CD4-positive, alpha-beta T cell treated with Interleukin-6 for 4 hours (primary cell): ENCODE data around the gene LRRC40.
"Not testable (repeated sequence)": the region's sequence is repeated elsewhere in the genome, so short reads cannot be mapped to it uniquely, and the experiment has no call there.

Source experiments
- DNase-seq: peaks from one replicate; pipeline ENCODE4 v3.0.0-alpha.2; 2020; ENCODE audit warnings: mixed read lengths

Gene LRRC40

DNA sequence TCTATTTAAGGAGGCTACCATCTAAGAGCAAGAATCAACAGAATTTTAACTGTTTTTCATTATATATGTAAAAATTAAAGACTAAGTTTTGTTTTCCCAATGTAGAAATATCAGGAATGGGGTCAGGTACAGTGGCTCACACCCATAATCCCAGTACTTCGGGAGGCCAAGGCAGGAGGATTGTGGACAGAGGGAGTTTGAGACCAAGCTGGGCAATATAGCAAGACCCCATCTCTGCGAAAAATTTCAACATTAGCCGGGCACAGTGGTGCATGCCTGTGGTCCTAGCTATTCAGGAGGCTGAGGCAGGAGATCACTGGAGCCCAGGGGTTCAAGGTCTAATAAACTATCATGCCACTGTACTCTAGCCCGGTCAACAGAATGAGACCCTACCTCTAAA is 5.3 kb downstream of the LRRC40 start:
- no peak for DNase-seq

DNA sequence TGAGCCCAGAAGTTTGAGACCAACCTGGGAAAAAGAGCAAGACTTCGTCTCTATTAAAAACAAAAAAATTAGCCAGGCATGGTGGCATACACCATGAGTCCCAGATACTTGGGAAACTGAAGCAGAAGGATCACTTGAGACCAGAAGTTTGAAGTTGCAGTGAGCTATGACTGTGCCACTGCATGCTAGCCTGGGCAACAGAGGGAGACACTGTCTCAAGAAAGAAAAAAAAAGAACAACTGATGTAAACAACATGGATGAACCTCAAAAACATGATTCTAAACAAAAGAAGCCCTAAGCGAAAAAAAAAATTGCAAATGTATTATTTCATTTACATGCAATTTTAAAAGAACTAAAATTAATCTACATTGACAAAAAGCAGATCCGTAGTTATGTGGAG is 9.0 kb downstream of the LRRC40 start:
- no peak for DNase-seq

DNA sequence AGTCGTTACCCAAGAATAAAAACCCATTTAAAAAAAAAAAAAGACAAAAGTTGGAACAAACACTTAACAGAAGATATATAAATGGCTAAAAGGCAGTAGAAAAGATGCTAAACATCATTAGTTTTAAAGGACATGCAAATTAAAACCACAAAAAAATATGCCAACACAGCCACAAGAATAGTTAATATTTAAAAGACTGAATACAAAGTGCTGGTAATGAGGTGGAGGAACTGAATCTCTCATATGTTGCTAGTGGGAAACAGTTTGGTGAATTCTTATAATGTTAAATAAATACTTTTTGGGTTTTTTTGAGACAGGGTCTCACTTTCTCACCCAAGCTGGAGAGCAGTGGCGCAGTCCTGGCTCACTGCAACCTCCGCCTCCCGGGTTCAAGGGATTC is 10.0 kb downstream of the LRRC40 start:
- no peak for DNase-seq

DNA sequence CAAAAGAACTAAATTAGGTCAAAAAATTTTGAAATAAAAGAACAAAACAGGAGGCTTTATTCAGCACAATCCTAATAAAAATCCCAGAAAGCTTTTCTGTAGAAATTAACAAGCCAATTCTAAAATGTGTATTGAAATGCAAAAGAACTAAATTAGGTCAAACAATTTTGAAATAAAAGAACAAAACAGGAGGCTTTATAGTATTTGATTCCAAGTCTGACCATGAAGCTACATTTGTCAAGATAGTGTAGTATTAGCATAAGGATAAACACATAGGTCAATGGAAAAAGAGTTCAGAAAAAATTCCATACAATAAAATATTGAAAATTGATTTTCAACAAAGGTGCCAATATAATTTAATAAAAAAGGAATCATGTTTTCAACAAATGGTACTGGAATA is 10.8 kb downstream of the LRRC40 start:
- DNase-seq, result no peak

DNA sequence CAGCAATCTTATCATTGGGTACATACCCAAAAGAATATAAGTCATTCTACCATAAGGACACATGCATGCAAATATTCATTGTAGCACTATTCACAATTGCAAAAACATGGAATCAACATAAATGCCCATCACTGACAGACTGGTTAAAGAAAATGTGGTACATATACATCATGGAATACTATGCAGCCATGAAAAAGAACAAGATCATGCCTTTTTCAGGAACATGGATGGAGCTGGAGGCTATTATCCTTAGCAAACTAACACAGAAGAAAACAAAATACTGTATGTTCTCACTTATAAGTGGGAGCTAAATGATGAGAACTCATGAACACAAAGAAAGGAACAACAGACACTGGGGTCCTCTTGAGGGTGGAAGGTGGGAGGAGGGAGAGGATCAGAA is 12.9 kb downstream of the LRRC40 start:
- not testable (repeated sequence) for DNase-seq

DNA sequence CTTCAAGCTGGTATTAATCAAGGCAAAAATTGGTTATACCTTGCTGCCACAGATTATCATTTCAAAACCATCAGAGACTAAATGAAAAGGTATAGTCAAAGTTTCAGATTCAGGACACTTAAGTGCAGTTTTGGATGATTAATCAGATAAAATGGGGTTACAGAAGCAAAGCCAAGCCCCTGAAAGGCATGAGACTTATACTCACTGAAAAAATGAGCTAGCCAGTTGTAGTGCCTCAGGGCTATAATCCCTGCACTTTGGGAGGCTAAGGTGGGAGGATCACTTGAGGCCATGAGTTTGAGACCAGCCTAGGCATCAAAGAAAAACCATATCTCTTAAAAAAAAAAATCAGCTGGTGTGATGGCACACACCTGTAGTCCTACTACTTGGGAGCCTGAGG is 15.2 kb downstream of the LRRC40 start:
- no peak for DNase-seq

DNA sequence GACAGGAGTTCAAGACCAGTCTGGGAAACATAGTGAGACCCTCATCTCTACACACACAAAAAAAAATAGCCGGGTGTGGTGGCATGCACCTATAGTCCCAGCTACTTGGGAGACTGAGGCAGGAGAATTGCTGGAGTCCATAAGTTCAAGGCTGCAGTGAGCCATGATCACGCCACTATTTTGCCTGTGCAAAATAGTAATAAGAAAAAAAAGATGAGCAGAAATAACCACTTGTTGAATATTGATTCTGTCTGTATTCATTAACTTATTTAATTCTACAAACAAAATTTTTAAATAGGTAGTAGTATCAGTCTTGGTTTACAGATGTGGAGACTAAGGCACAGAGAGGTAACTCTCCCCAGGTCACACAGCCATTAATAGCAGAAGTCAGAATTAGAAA is 16.9 kb downstream of the LRRC40 start:
- no peak for DNase-seq

DNA sequence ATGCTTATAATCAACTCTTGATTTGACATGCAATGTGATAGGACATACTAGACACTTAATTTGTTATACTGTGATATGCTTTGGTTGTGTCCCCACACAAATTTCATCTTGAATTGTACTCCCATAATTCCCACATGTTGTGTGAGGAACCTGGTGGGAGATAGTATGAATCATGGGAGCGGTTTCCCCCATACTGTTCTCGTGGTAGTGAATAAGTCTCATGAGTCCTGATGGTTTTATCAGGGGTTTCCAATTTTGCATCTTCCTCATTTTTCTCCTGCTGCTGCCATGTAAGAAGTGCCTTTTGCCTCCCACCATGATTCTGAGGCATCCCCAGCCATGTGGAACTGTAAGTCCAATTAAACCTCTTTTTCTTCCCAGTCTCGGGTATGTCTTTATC is 20.2 kb downstream of the LRRC40 start:
- DNase-seq, result not testable (repeated sequence)

DNA sequence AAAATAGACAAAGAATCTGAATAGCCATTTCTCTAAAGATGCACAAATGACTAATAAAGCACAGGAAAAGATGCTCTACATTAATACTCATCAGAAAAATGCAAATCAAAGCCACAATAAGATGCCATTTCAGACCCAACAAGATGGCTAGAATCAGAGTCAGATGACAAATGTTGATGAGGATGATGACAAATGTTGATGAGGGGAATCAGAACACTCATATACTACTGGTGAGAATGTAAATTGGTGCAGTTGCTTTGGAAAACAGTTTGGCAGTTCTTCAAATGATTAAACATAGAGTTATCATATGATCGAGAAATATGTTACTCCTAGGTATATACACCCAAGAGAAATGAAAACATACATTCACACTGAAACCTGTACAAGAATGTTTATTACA is 33.9 kb downstream of the LRRC40 start:
- no peak for DNase-seq

DNA sequence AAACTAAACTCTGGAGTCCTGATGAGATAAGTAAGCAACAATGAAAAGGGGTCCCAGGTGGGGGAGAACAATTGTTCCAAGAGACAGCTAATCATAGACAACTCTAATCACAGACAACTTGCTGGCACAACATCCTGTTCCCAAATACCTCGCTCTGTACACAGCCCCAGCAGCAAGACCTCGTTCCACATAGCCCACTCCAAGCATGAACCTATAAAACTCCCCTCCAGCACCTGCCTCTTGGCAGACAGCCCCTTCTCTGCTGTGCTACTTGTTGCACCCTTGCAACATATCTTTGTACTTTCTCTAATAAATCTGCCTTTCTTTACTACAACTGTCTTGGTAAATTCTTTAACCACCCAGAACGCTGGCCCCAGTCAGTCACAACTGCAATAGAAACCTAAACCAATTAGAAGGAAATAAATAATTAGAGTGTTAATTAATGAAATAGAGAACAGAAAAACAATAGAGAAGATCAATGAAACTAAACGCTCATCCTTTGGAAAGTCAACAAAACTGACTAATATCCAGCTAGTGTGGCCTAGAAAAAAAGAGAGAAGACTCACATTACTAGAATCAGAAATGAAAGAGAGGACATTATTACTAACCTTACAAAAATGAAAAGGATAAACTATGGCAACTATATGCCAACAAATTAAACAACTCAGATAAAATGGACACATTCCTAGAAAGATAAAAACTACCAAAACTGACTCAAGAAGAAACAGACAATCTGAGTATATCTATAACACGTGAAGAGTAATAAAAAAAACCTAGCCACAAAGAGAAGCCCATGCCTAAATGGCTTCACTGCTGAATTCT is 36.1 kb downstream of the LRRC40 start:
- no peak for DNase-seq

DNA sequence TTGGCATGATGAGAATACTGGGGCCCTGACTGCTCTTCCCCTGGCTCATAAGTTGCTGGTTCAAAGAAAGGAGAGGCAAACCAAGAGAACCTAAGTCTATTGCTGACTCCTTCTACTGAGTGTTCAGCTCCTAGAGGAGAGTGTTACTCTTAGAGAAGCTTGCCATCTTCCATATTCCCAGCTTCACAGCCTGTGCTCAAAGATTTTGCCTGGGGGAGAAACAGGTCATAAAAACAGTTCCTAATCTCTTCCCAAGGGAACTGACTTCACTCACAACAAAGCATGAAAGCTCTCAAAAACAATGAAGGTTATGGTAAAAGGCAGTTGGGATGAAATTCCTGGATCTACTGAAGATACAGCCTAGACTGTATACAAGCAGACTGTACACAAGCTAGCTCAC is 37.1 kb downstream of the LRRC40 start:
- DNase-seq, result no peak

DNA sequence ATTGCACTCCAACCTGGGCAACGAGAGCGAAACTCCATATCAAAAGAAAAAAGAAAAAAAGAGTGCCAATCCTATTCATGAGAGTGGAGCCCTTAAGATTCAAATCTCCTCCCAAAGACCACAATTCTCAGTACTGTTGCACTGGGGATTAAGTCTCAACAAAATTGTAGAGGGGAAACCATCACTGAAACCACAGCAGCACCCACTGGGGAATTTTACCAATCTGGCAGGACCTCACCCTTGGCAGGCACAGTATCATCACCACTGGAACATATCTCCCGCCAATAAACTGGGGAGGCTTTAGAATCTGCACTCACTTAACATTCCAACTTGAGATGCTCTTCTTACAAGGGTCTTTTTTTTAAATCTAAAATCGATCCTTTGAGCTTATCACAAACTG is 41.0 kb downstream of the LRRC40 start:
- DNase-seq, result no peak

DNA sequence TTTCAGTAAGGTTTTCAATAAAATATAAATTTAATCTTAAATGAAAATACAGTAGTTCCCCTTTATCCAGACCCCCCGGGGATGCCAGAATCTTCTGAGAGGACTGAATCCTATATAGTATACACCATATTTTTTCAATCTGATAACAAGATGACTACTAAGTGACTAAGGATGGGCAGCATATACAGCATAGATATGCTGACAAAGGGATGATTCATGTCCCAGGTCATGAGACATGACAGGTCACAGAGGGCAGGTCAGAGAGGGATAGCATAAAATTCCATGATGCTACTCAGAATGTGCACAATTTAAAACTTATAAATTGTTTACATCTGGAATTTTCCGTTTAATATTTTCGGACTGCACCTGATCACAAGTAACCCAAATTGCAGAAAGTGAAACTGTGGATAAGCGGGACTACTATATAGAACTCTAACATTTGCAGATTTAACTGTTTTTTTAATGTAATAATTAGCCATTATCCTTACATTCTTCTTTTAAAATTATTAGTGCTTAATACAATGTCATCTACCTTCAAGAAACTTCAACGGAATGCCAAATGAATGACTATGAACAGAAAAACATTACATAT is 48.8 kb downstream of the LRRC40 start:
- no peak for DNase-seq

DNA sequence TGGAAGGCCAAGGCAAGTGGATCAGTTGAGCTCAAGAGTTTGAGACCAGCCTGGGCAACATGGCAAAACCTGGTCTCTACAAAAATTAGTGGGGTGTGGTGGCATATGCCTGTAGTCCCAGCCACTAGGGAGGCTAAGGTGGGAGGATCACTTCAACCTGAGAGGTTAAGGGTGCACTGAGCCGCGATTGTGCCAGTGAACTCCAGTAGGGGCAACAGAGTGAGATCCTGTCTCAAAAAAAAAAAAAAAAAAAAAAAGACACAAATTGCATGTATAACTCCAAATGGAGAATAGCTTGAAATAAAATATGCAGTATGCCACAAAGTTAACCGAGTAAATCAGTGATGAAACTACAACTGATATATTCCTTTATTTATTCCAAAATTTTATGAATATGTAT is 51.6 kb downstream of the LRRC40 start:
- DNase-seq, result no peak

DNA sequence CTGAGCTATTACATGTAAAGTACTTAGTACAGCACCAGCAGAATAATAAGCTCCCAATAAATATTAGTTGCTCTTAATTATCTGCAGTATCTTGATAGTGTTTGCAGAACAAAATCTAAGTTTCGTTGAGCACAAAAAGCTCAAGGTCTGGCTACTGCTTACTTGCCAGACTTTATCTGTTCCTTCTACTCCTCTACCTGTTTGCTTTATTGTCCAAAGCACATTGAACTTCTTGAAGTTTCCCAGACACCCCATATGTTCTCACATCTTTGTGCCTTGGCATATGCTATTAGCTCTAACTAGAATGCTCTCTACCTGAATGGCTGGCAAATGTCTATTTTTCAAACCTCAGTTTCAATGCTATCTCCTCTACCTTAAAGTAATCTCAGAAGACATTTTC is 54.9 kb downstream of the LRRC40 start:
- DNase-seq, result no peak

DNA sequence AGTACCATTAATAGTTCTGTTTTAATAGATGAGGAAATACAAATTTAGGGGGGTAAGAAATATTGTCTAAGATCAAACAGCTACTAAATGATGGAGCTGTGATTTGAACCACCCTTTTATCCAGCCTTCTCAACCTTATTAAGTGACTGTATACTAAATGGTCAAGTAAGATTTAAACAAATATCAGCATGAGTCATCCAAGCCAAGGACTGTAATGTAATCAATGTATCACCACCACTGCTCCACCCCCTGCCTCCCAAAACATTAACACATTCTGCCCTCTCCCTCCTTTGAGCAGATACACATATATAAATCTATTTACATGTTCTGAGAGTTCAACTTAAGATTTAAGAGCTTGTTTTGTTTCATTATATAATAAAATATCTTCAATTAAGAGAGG is 58.9 kb downstream of the LRRC40 start:
- DNase-seq, result no peak

DNA sequence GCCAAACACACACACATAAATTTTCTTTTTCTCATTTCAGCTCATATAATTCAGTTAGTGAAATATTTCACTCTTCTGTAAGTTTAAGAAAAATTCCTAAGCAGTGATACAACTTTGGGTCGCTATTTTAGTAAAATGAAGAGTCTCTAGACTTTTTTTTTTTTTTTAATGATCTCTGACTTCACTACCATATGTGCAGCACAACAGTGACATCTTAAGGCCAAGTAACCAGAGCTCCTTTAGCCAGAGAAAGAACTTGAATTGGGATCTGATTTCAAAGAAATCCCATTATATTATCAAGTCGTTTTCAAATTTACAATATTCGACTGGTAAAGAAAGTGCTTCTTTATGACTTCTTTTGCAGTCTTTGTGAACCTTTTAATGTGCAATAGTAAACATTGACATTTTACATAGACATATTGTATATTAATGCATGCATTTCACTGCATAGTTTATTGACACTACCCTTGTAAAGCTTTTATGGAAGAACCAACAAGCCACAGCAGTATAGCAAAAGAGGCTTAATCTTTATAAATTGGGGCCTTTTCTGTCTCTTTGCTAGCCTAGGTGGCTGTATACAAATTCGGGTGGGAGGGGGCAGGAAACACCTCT is 62.2 kb downstream of the LRRC40 start:
- no peak for DNase-seq

DNA sequence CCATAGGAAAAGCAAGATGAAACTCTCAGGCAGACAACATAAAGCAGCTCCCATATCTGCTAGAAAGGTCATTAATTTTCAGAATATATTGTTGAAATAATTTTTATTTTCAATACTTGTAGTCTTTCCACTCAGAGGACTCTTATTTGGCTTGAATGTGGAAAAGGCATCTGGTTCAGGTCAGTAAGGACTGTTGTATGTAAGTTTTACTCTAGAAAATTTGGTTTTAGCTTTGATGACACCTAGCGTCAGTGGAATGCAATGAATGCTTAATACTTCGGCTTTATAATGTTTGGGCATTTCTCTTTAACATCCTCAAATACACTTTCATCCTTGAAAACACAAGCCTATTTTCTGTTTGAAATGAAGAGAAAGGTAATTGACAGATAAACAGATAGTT is 63.3 kb downstream of the LRRC40 start:
- no peak for DNase-seq

DNA sequence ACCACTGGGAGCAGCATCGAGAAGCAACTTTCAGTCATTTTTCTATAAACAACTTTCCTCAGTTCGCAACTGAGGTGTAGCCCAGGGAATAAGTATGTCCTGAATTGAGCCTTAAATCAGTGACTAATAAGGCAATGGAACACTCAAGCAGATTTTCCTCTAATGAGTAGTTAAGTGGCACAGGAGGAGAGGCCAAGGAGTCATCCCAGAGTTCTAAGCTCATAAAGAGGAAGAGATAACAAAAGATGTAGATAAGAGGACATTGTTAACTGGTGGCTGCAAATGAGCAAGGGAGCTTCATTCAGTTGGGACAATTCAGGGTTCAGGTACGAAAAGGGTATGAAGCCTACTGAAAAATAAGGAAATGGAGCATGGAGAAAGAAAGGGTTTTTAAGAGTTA is 64.5 kb downstream of the LRRC40 start:
- DNase-seq, result no peak

DNA sequence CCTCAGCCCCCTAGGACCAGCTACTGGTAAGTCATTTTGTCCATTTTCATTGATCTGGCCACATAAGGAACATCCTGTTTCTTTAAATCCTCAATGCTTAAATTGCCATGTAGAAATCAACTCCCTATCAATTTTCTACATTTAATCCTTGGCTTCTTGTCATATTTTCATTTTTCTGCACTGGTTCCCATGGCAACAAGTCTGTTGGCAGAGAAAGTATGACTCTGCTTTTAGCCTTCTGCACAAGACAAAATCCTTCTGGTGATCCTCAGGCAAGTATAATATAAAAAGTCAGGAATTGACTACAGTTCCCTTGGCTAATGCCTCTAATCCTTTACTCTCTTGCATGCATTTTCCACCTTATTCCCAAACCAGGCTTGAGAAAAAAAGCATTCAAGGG is 65.0 kb downstream of the LRRC40 start:
- no peak for DNase-seq

DNA sequence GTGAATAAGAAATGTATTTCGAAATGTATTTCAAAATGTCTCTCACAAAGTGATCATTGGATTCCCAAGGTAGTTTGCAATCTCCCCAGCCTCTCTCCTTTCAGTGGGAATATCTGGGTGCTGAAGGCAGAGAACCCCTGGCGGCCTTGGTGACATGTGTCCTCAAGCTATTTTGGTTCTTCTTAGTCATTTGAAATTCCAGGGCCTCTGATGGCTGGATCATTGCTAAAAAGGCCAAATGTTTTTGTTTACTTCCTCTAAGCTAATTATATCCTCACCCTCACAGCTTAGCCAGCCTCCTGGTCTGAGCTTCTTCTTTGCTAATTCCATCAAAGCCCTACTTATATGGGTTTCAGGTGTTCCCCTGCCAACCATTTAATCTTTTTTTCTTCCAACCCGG is 71.2 kb downstream of the LRRC40 start:
- no peak for DNase-seq

DNA sequence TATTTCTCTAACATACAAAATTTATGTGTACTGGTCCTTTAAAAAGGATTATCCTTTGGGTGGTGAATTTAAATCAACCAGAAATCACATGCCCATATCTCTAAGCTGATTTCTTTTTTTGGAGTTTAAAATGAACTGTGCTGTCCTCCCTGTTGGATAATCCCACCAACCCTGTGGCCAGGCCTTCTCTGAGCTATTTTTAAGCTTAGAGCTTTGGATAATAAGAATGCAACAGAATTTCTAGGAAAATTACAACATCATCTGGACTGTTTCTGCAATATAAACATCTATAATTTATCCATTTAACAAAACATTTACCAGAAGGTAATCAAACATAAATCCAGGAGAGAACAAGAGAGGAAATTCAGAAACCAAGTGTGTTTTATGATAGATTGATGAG is 88.3 kb downstream of the LRRC40 start:
- no peak for DNase-seq

DNA sequence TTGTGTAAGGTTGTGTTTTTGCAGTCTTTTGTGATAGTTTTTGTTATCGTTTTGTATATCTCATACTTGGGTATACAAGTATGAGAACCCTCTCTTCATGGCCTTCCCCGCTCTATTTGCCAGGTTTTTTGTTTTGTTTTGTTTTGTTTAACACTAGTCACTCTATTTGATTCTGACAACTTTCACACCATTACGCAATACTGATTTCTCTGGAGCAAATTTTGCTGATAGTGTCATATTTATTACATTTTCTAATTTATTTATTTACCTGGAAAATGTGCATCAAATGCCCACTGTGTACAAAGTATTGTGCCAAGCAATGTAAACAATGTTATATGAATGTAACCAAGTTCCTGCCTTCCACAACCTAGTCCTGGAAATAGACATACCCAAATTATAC is 90.1 kb downstream of the LRRC40 start:
- no peak for DNase-seq

DNA sequence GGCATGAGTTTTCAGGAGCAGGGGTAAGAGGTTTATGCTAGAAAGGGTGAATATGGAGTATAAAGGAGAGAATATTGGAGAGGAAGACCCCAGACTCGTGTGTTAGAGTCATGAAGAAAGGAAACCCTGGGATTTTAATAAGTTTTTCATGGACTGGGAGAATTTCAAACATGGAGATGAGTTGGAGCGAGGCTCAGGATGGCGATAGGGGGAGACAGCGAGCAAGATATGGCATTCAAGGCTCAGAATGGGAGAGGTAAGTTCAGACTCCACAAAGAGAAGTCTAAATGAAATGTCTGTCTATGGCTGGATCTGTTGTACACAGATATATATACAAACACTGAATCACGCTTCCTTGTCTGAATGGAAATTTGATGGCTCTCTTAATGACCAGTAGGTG is 92.5 kb downstream of the LRRC40 start:
- DNase-seq, result no peak

DNA sequence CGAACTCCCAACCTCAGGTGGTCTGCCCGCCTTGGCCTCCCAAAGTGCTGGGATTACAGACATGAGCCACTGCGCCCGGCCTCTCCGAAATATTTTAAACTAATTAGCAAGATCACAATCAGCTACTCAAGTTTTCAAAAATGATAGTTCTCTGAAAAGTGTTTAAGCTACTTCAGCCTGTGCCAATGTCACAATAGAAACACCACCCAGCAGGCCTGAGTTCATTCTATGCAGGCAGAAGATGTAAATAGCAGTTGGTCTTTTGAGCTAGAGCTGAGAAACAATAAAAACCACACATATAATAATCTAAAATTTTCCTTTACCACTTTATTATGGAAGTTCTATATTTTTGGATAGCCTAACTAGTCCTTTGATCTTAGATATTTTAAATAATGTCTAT is 96.1 kb downstream of the LRRC40 start:
- DNase-seq, result no peak
